Measurements from ENCODE around the gene ARRDC1. TPM values are rescaled to one million over a fixed set of nuclear protein-coding genes. Genes with fewer than 3 reads are reported as not detected.

Gene ARRDC1
- total RNA-seq, 1 experiment from 2014 or later: 47.1 TPM

DNA sequence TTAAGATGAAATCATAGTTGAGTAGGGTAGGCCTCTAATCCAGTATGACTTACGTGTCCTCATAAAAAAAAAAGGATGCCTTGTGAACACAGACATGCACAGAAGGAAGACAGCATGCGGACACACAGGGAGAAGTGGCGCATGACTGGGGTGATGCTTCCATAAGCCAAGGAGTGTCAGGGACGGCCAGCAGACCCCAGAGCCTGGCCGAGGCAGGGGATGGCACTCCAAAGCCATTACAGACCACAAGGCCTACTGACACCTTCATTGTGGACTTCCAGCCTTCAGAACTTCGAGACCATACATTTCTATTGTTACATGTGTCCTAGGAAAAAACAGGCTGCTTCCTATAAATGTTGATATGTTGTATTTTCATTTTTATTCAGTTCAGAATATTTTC is 33.2 kb downstream of the ARRDC1 start:
- POLR2A ChIA-PET: no interaction called here

DNA sequence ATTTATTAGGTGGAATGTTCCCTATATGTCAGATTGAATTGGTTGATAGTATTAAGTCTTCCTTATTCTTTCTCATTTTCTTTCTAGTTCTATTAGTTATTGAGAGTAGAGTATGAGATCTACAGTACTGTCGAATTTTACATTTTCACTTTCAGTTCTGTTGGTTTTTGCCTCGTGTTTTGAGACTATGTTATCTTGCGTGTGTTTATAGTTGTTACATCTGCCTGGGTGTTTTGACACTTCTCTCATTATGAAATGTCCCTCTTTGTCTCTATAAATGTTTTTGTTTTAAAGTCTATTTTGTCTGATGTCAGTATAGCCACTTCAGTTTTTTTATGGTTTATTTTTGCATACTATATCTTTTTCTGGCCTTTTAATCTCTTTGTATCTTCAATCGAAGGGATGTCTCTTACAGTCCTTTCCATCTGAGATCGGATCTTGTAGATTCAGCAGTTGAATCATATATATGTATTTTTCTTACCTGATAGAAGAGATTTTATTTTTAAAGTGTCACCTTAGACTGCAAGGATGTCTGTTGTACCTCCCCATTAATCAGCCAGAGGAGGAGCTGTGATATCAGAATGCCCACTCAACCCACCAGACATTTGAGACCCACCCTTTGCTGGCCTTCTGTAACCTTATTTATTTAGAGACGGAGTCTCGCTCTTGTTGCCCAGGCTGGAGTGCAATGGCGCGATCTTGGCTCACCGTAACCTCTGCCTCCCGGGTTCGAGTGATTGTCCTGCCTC is 34.0 kb downstream of the ARRDC1 start:
- no peak overlapping the region for H3K27ac ChIP-seq (ENCODE audit: low read length)
- no peaks in the 10 kb centered on the region for H3K27me3 ChIP-seq (ENCODE audit: control insufficient read depth, insufficient read depth, low read length)
- no TSS peak for BruUV-seq (replicated peaks)
- TF ChIP-seq, protein P1, sequence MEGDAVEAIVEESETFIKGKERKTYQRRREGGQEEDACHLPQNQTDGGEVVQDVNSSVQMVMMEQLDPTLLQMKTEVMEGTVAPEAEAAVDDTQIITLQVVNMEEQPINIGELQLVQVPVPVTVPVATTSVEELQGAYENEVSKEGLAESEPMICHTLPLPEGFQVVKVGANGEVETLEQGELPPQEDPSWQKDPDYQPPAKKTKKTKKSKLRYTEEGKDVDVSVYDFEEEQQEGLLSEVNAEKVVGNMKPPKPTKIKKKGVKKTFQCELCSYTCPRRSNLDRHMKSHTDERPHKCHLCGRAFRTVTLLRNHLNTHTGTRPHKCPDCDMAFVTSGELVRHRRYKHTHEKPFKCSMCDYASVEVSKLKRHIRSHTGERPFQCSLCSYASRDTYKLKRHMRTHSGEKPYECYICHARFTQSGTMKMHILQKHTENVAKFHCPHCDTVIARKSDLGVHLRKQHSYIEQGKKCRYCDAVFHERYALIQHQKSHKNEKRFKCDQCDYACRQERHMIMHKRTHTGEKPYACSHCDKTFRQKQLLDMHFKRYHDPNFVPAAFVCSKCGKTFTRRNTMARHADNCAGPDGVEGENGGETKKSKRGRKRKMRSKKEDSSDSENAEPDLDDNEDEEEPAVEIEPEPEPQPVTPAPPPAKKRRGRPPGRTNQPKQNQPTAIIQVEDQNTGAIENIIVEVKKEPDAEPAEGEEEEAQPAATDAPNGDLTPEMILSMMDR (IDR thresholded peaks at IDR 0.05): no peak
- TF ChIP-seq POLR2AphosphoS5 (IDR thresholded peaks at IDR 0.05; ENCODE audit: low read depth, low read length): no peak
- no peak for TF ChIP-seq SIN3A (IDR thresholded peaks at IDR 0.05; ENCODE audit: borderline replicate concordance, insufficient read depth, low read depth, low read length)
- TF ChIP-seq, protein P2, sequence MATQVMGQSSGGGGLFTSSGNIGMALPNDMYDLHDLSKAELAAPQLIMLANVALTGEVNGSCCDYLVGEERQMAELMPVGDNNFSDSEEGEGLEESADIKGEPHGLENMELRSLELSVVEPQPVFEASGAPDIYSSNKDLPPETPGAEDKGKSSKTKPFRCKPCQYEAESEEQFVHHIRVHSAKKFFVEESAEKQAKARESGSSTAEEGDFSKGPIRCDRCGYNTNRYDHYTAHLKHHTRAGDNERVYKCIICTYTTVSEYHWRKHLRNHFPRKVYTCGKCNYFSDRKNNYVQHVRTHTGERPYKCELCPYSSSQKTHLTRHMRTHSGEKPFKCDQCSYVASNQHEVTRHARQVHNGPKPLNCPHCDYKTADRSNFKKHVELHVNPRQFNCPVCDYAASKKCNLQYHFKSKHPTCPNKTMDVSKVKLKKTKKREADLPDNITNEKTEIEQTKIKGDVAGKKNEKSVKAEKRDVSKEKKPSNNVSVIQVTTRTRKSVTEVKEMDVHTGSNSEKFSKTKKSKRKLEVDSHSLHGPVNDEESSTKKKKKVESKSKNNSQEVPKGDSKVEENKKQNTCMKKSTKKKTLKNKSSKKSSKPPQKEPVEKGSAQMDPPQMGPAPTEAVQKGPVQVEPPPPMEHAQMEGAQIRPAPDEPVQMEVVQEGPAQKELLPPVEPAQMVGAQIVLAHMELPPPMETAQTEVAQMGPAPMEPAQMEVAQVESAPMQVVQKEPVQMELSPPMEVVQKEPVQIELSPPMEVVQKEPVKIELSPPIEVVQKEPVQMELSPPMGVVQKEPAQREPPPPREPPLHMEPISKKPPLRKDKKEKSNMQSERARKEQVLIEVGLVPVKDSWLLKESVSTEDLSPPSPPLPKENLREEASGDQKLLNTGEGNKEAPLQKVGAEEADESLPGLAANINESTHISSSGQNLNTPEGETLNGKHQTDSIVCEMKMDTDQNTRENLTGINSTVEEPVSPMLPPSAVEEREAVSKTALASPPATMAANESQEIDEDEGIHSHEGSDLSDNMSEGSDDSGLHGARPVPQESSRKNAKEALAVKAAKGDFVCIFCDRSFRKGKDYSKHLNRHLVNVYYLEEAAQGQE (IDR thresholded peaks at IDR 0.05; ENCODE audit: insufficient read depth in 1 of 2, low read depth in 2 of 2, low read length in 1 of 2): no peak
- no peak for TF ChIP-seq TCF7L2 (IDR thresholded peaks at IDR 0.05; ENCODE audit: low read depth, low read length)
- POLR2A ChIA-PET: interaction anchor here (0.6 kb wide), 1 partner anchor 55 kb away, joined by 3 read pairs; no protein-coding TSS in a partner anchor
- CTCF ChIA-PET: no interaction called here
- ATAC-seq (no peak), DNase-seq (ENCODE audit: low read depth, low spot score) (no peak)
- H3K4me3 ChIP-seq (ENCODE audit: low read depth in 2 of 2, low read length in 2 of 2): no peak overlapping the region
- H3K9me3 ChIP-seq (ENCODE audit: control insufficient read depth, insufficient read depth, low read depth, low read length): no peaks in the 10 kb centered on the region
- no peaks in the 10 kb centered on the region; the same call in 1 of the 2 replicates for H3K4me1 ChIP-seq (ENCODE audit: control insufficient read depth, insufficient read depth, low read length)
- intact Hi-C loops (cut with micrococcal nuclease; ENCODE audit: unreplicated experiment) (no loop called here), in situ Hi-C loops (cut with HindIII; ENCODE audit: low pct_unique_long_range_greater_than_20kb, low sequenced_read_pairs) (no loop called here)
- H3K36me3 ChIP-seq (ENCODE audit: control insufficient read depth, insufficient read depth, low read length): no peaks in the 10 kb centered on the region

More for the DNA sequence above, 33.2 kb downstream of the ARRDC1 start:
- CTCF ChIA-PET: no interaction called here
- Histone ChIP-seq H3K27me3 (ENCODE audit: control insufficient read depth, insufficient read depth, low read length) (no peaks in the 10 kb centered on the region), H3K4me3 (ENCODE audit: low read depth in 2 of 2, low read length in 2 of 2) (no peak overlapping the region), H3K9me3 (ENCODE audit: control insufficient read depth, insufficient read depth, low read depth, low read length) (no peaks in the 10 kb centered on the region), H3K4me1 (ENCODE audit: control insufficient read depth, insufficient read depth, low read length) (no peaks in the 10 kb centered on the region; the same call in 1 of the 2 replicates), H3K36me3 (ENCODE audit: control insufficient read depth, insufficient read depth, low read length) (no peaks in the 10 kb centered on the region), H3K27ac (ENCODE audit: low read length) (no peak overlapping the region)
- intact Hi-C loops (cut with micrococcal nuclease; ENCODE audit: unreplicated experiment) (no loop called here), in situ Hi-C loops (cut with HindIII; ENCODE audit: low pct_unique_long_range_greater_than_20kb, low sequenced_read_pairs) (no loop called here)
- no TSS peak for BruUV-seq (replicated peaks)
- ATAC-seq (no peak), DNase-seq (ENCODE audit: low read depth, low spot score) (no peak)
- TF ChIP-seq, protein P2 (IDR thresholded peaks at IDR 0.05; ENCODE audit: insufficient read depth in 1 of 2, low read depth in 2 of 2, low read length in 1 of 2): no peak
- no peak for TF ChIP-seq SIN3A (IDR thresholded peaks at IDR 0.05; ENCODE audit: borderline replicate concordance, insufficient read depth, low read depth, low read length)
